Activated gamma-delta T cell (primary cell): Measurements from ENCODE around the gene LRRC7.

Experiments used
- DNase-seq: peaks from one replicate; lab custom pipeline; 2025; lab: John Stamatoyannopoulos, UW

LRRC7 gene

GRCh38 chr1:69776555-69776954, 208.8 kb downstream of the LRRC7 start:
- DNase-seq, result no peak

GRCh38 chr1:69777423-69777822, 209.7 kb downstream of the LRRC7 start:
- no peak for DNase-seq

- no peak for DNase-seq
Observed at GRCh38 chr1:69777971-69778370, 210.2 kb downstream of the LRRC7 start.

GRCh38 chr1:69787151-69787550, 219.4 kb downstream of the LRRC7 start:
- no peak for DNase-seq

GRCh38 chr1:69791311-69791710, 223.6 kb downstream of the LRRC7 start:
- DNase-seq, result no peak

GRCh38 chr1:69794831-69795230, 227.1 kb downstream of the LRRC7 start:
- DNase-seq, result no peak

- no peak for DNase-seq
Observed at GRCh38 chr1:69814926-69815325, 247.2 kb downstream of the LRRC7 start.

- no peak for DNase-seq
Observed at GRCh38 chr1:69824932-69825331, 257.2 kb downstream of the LRRC7 start.

- DNase-seq, result no peak
Observed at GRCh38 chr1:69827732-69828131, 260.0 kb downstream of the LRRC7 start.

GRCh38 chr1:69833536-69833935, 265.8 kb downstream of the LRRC7 start:
- no peak for DNase-seq

- no peak for DNase-seq
Observed at GRCh38 chr1:69834336-69834735, 266.6 kb downstream of the LRRC7 start.

GRCh38 chr1:69835955-69836354, 268.2 kb downstream of the LRRC7 start:
- DNase-seq, result no peak

- no peak for DNase-seq
Observed at GRCh38 chr1:69836971-69837636, 269.4 kb downstream of the LRRC7 start.

- DNase-seq, result no peak
Observed at GRCh38 chr1:69842326-69842725, 274.6 kb downstream of the LRRC7 start.

GRCh38 chr1:69845655-69846054, 277.9 kb downstream of the LRRC7 start:
- no peak for DNase-seq

GRCh38 chr1:69846267-69846666, 278.5 kb downstream of the LRRC7 start:
- DNase-seq, result no peak

GRCh38 chr1:69847670-69848069, 279.9 kb downstream of the LRRC7 start:
- DNase-seq, result no peak

- DNase-seq, result no peak
Observed at GRCh38 chr1:69852151-69852550, 284.4 kb downstream of the LRRC7 start.

- no peak for DNase-seq
Observed at GRCh38 chr1:69852706-69853105, 285.0 kb downstream of the LRRC7 start.

- DNase-seq, result no peak
Observed at GRCh38 chr1:69858534-69858933, 290.8 kb downstream of the LRRC7 start.

GRCh38 chr1:69861641-69862040, 293.9 kb downstream of the LRRC7 start:
- no peak for DNase-seq

GRCh38 chr1:69862906-69863305, 295.2 kb downstream of the LRRC7 start:
- DNase-seq, result no peak

GRCh38 chr1:69863704-69864103, 296.0 kb downstream of the LRRC7 start:
- no peak for DNase-seq

GRCh38 chr1:69871412-69871811, 303.7 kb downstream of the LRRC7 start:
- no peak for DNase-seq
